ENCODE measurements around the gene RAD51AP1. TPM values are rescaled to one million over a fixed set of nuclear protein-coding genes. Genes with fewer than 3 reads are reported as not detected.

The RAD51AP1 gene
- total RNA-seq, 1 experiment from 2014 or later = 59.4 TPM

DNA sequence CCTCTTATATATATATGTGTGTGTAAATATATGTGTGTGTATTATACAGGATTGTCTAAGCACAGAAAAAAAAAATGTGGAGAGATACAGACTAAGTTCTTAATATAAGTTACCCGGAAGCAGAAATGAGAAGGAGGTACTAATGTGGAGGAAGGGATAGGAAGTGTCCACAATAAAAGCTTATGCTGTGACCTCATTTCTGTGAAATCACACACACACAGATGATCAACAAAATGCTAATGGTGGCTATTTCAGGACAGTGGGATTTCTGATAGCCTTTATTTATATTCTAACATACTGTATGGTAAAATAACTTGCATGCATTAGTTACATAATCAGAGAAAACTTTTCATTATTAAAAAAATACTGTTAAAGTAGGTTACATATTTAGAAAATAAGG is 8.5 kb upstream of the RAD51AP1 start:
- no peak overlapping the region for H3K23ac ChIP-seq (ENCODE audit: insufficient read length, low read depth, low read length)
- H3K9me3 ChIP-seq (ENCODE audit: control insufficient read depth, low read depth, low read length) = no peaks in the 10 kb centered on the region

More for the DNA sequence above, 8.5 kb upstream of the RAD51AP1 start:
- Histone ChIP-seq H3K4me2 (ENCODE audit: insufficient read depth, insufficient read length, low read length) (no peak overlapping the region), H4K5ac (ENCODE audit: insufficient read length, low read depth, low read length) (no peak overlapping the region), H2AFZ (ENCODE audit: low read length) (no peak overlapping the region), H3T11ph (ENCODE audit: low read length) (no peak overlapping the region), H3K4ac (ENCODE audit: low read depth, low read length) (no peak overlapping the region), H4K20me1 (ENCODE audit: control insufficient read depth, insufficient read depth, insufficient read length) (no peaks in the 10 kb centered on the region), H4K91ac (ENCODE audit: insufficient read length, low read depth, low read length) (no peak overlapping the region), H2BK5ac (ENCODE audit: insufficient read length, low read length) (no peak overlapping the region), H3K56ac (ENCODE audit: insufficient read length, low read depth, low read length) (no peak overlapping the region), H3K14ac (ENCODE audit: insufficient read depth, low read length) (no peak overlapping the region), H3K18ac (ENCODE audit: insufficient read length, low read depth, low read length) (no peak overlapping the region), H3K27me3 (ENCODE audit: insufficient read depth, low read length) (no peaks in the 10 kb centered on the region), H3K27ac (ENCODE audit: insufficient read length, low read depth, low read length) (no peak overlapping the region), H3K23me2 (ENCODE audit: insufficient read length, low read depth, low read length, poor library complexity, severe bottlenecking) (no peaks in the 10 kb centered on the region), H3K79me1 (ENCODE audit: insufficient read depth, low read depth, low read length, poor library complexity, severe bottlenecking) (no peaks in the 10 kb centered on the region), H3K4me1 (ENCODE audit: insufficient read depth, low read length) (no peaks in the 10 kb centered on the region), H3K9ac (ENCODE audit: extremely low read depth, insufficient read length, low read length) (no peak overlapping the region), H3K79me2 (ENCODE audit: insufficient read depth, low read length) (no peaks in the 10 kb centered on the region), H2BK120ac (ENCODE audit: low read depth, low read length, poor library complexity, severe bottlenecking) (no peak overlapping the region), H2AK5ac (ENCODE audit: insufficient read length, low read length) (no peak overlapping the region), H2BK12ac (ENCODE audit: insufficient read length, low read depth, low read length) (no peak overlapping the region), H4K8ac (replicated peaks; ENCODE audit: insufficient read length, low read depth, low read length) (no peak overlapping the region), H2BK20ac (ENCODE audit: low read depth, low read length, poor library complexity, severe bottlenecking) (no peak overlapping the region), H2BK15ac (ENCODE audit: low read depth, low read length) (no peak overlapping the region)
- WGBS (ENCODE audit: extremely low coverage, insufficient read length, low lambda C conversion rate) = no CpG with 5 or more reads among the region's 1 CpG
- no peak for DNase-seq
- no peak overlapping the region for H3K4me3 Mint-ChIP-seq
- H3K36me3 Mint-ChIP-seq (ENCODE audit: insufficient read depth in 1 of 3, low read depth in 3 of 3) = peaks cover 0 to 4% (median 0%) of the 10 kb centered on the region in 3 experiments; a peak in 3 of 7 replicates
- TF ChIP-seq, protein P1, sequence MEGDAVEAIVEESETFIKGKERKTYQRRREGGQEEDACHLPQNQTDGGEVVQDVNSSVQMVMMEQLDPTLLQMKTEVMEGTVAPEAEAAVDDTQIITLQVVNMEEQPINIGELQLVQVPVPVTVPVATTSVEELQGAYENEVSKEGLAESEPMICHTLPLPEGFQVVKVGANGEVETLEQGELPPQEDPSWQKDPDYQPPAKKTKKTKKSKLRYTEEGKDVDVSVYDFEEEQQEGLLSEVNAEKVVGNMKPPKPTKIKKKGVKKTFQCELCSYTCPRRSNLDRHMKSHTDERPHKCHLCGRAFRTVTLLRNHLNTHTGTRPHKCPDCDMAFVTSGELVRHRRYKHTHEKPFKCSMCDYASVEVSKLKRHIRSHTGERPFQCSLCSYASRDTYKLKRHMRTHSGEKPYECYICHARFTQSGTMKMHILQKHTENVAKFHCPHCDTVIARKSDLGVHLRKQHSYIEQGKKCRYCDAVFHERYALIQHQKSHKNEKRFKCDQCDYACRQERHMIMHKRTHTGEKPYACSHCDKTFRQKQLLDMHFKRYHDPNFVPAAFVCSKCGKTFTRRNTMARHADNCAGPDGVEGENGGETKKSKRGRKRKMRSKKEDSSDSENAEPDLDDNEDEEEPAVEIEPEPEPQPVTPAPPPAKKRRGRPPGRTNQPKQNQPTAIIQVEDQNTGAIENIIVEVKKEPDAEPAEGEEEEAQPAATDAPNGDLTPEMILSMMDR (conservative IDR thresholded peaks at IDR 0.05) = no peak
- H3K9me3 Mint-ChIP-seq = no peaks in the 10 kb centered on the region
- no peaks in the 10 kb centered on the region for H3K27me3 Mint-ChIP-seq (ENCODE audit: low read depth)
- H3K27ac Mint-ChIP-seq = no peak overlapping the region
- no peaks in the 10 kb centered on the region for H3K4me1 Mint-ChIP-seq

Measured in H9 (cell line).